ENCODE measurements around the gene MLLT10.

DNA sequence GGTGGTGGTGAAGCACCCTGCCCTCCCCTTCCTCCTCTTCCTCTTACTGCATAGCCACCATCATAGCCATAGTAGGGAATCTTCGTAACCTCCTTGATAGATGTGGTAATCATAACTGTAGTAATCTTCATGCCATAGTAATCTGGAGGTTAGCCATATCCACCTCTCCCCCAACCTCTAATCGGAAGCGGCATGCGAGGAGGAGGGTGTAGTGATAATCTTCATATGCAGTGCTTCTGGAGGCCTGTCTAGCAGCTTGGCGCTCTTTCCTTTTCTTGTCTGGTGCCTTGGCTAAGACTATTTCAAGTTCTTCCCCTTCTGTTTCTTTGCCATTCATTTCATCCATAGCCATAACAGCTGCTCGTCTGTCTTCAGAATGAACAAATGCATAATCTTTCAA lies 90.9 kb downstream of the MLLT10 start:
- TF ChIP-seq, protein P1, sequence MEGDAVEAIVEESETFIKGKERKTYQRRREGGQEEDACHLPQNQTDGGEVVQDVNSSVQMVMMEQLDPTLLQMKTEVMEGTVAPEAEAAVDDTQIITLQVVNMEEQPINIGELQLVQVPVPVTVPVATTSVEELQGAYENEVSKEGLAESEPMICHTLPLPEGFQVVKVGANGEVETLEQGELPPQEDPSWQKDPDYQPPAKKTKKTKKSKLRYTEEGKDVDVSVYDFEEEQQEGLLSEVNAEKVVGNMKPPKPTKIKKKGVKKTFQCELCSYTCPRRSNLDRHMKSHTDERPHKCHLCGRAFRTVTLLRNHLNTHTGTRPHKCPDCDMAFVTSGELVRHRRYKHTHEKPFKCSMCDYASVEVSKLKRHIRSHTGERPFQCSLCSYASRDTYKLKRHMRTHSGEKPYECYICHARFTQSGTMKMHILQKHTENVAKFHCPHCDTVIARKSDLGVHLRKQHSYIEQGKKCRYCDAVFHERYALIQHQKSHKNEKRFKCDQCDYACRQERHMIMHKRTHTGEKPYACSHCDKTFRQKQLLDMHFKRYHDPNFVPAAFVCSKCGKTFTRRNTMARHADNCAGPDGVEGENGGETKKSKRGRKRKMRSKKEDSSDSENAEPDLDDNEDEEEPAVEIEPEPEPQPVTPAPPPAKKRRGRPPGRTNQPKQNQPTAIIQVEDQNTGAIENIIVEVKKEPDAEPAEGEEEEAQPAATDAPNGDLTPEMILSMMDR (IDR thresholded peaks at IDR 0.05): no peak
- no peak for TF ChIP-seq POLR2A (IDR thresholded peaks at IDR 0.05)

All from lower leg skin (tissue), 3 donors.